NOMO-1 treated with dmso at 0.1 percent for 144 hours (cell line): ENCODE results near the gene TGFBRAP1.
A peak's percentile ranks its signal among the peaks of the same experiment; 100 is the strongest.

ENCODE experiments used
- DNase-seq: peaks from one replicate; lab custom pipeline; 2025; ENCODE audit not compliant: unreplicated experiment; lab: John Stamatoyannopoulos, UW

Gene TGFBRAP1

GRCh38 chr2:105239924-105240323 lies 89.6 kb downstream of the TGFBRAP1 start:
- no peak for DNase-seq

- no peak for DNase-seq
Measured at GRCh38 chr2:105238664-105239240, 90.8 kb downstream of the TGFBRAP1 start.

GRCh38 chr2:105237045-105237765 lies 92.3 kb downstream of the TGFBRAP1 start:
- DNase-seq = no peak

- no peak for DNase-seq
Measured at GRCh38 chr2:105236060-105236424, 93.5 kb downstream of the TGFBRAP1 start.

GRCh38 chr2:105235388-105236059 lies 94.0 kb downstream of the TGFBRAP1 start:
- peak; percentile 10 for DNase-seq

GRCh38 chr2:105231232-105231619 lies 98.3 kb downstream of the TGFBRAP1 start:
- no peak for DNase-seq

GRCh38 chr2:105224444-105224843 lies 105.1 kb downstream of the TGFBRAP1 start:
- no peak for DNase-seq

- no peak for DNase-seq
Measured at GRCh38 chr2:105220604-105221003, 108.9 kb downstream of the TGFBRAP1 start.

- no peak for DNase-seq
Measured at GRCh38 chr2:105215586-105216192, 113.8 kb downstream of the TGFBRAP1 start.
